Measurements from ENCODE around the gene VPS37C.

VPS37C gene

DNA sequence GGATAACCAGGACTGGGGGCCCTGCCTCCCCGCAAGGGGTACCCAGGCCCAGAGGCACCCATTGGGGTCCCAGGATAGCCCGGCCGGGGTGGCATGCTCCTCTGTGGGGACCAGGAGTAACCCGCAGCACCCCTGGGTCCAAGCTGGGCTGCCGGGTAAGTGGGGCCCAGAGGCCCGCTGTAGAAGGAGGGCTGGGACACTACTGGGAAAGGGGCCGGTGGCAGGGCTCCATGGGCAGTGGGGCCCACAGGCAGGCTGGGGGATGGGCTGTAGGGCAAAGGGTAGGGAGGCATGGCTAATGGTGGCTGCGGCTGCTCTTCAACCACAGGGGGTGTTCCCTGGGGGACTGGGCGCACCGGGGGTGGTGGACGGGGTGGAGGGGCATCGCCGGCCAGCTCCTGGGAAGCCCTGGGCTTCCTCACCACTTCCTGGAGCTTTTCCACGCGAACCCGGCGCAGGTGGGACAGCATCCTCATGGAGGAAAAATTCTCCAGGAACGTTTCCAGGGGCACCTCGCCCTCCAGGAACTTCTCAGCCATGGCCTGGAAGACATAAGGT, 29.1 kb downstream of the VPS37C start:
- Histone ChIP-seq H3K4me3 (ENCODE audit: extremely low read depth, insufficient read depth, low read length, poor library complexity, severe bottlenecking) (no peak overlapping the region), H3K9me3 (ENCODE audit: control insufficient read depth, low read length) (no peaks in the 10 kb centered on the region)
- 96% methylated on average over 19 of the region's 19 CpGs for WGBS, 2 experiments (ENCODE audit: insufficient coverage in 2 of 2)

GRCh38 chr11:61131586-61131985, 29.6 kb downstream of the VPS37C start:
- Histone ChIP-seq H3K36me3 (ENCODE audit: control insufficient read depth, insufficient read depth, low read length) (peaks cover 24% of the 10 kb centered on the region), H3K4me3 (ENCODE audit: extremely low read depth, insufficient read depth, low read length, poor library complexity, severe bottlenecking) (no peak overlapping the region), H3K4me1 (ENCODE audit: control insufficient read depth, insufficient read depth, low read length, poor library complexity, severe bottlenecking) (peaks cover 4% of the 10 kb centered on the region), H3K9me3 (ENCODE audit: control insufficient read depth, low read length) (no peaks in the 10 kb centered on the region), H3K27ac (ENCODE audit: low read depth, low read length, severe bottlenecking) (no peak overlapping the region)
- WGBS, 2 experiments (ENCODE audit: insufficient coverage in 2 of 2), result 94 to 99% methylated on average over 9 to 13 of the region's 14 CpGs

More for the DNA sequence above, 29.1 kb downstream of the VPS37C start:
- peaks cover 4% of the 10 kb centered on the region for H3K4me1 ChIP-seq (ENCODE audit: control insufficient read depth, insufficient read depth, low read length, poor library complexity, severe bottlenecking)
- H3K36me3 ChIP-seq (ENCODE audit: control insufficient read depth, insufficient read depth, low read length), result peaks cover 25% of the 10 kb centered on the region
- H3K27ac ChIP-seq (ENCODE audit: low read depth, low read length, severe bottlenecking), result no peak overlapping the region

- 93 to 96% methylated on average over 7 to 8 of the region's 8 CpGs for WGBS, 2 experiments (ENCODE audit: insufficient coverage in 2 of 2)
- Histone ChIP-seq H3K4me1 (ENCODE audit: control insufficient read depth, insufficient read depth, low read length, poor library complexity, severe bottlenecking) (peaks cover 4% of the 10 kb centered on the region), H3K27ac (ENCODE audit: low read depth, low read length, severe bottlenecking) (no peak overlapping the region), H3K4me3 (ENCODE audit: extremely low read depth, insufficient read depth, low read length, poor library complexity, severe bottlenecking) (no peak overlapping the region), H3K9me3 (ENCODE audit: control insufficient read depth, low read length) (no peaks in the 10 kb centered on the region), H3K36me3 (ENCODE audit: control insufficient read depth, insufficient read depth, low read length) (peaks cover 21% of the 10 kb centered on the region)
Measured at GRCh38 chr11:61131186-61131585, 30.0 kb downstream of the VPS37C start.

- H3K36me3 ChIP-seq (ENCODE audit: control insufficient read depth, insufficient read depth, low read length), result peaks cover 16% of the 10 kb centered on the region
- 42 to 44% methylated on average over 30 to 32 of the region's 33 CpGs for WGBS, 2 experiments (ENCODE audit: insufficient coverage in 2 of 2)
- no peaks in the 10 kb centered on the region for H3K9me3 ChIP-seq (ENCODE audit: control insufficient read depth, low read length)
- no peak overlapping the region for H3K27ac ChIP-seq (ENCODE audit: low read depth, low read length, severe bottlenecking)
- H3K4me1 ChIP-seq (ENCODE audit: control insufficient read depth, insufficient read depth, low read length, poor library complexity, severe bottlenecking), result peaks cover 4% of the 10 kb centered on the region
- H3K4me3 ChIP-seq (ENCODE audit: extremely low read depth, insufficient read depth, low read length, poor library complexity, severe bottlenecking), result no peak overlapping the region
Measured at GRCh38 chr11:61129639-61130523, 31.3 kb downstream of the VPS37C start.

GRCh38 chr11:61128947-61129638, 32.1 kb downstream of the VPS37C start:
- H3K36me3 ChIP-seq (ENCODE audit: control insufficient read depth, insufficient read depth, low read length), result peaks cover 13% of the 10 kb centered on the region
- H3K9me3 ChIP-seq (ENCODE audit: control insufficient read depth, low read length), result no peaks in the 10 kb centered on the region
- 86 to 88% methylated on average over 15 to 16 of the region's 18 CpGs for WGBS, 2 experiments (ENCODE audit: insufficient coverage in 2 of 2)
- H3K4me1 ChIP-seq (ENCODE audit: control insufficient read depth, insufficient read depth, low read length, poor library complexity, severe bottlenecking), result peaks cover 4% of the 10 kb centered on the region
- H3K27ac ChIP-seq (ENCODE audit: low read depth, low read length, severe bottlenecking), result no peak overlapping the region
- H3K4me3 ChIP-seq (ENCODE audit: extremely low read depth, insufficient read depth, low read length, poor library complexity, severe bottlenecking), result no peak overlapping the region

- 72 to 73% methylated on average over 8 to 9 of the region's 9 CpGs for WGBS, 2 experiments (ENCODE audit: insufficient coverage in 2 of 2)
Measured at GRCh38 chr11:61127991-61128390, 33.2 kb downstream of the VPS37C start.

GRCh38 chr11:61126256-61126655, 35.0 kb downstream of the VPS37C start:
- WGBS, 2 experiments (ENCODE audit: insufficient coverage in 2 of 2), result 81 to 89% methylated on average over 11 to 14 of the region's 14 CpGs
- H3K27ac ChIP-seq (ENCODE audit: low read depth, low read length, severe bottlenecking), result no peak overlapping the region
- peaks cover 4% of the 10 kb centered on the region for H3K4me1 ChIP-seq (ENCODE audit: control insufficient read depth, insufficient read depth, low read length, poor library complexity, severe bottlenecking)
- peaks cover 3% of the 10 kb centered on the region for H3K36me3 ChIP-seq (ENCODE audit: control insufficient read depth, insufficient read depth, low read length)
- no peak overlapping the region for H3K4me3 ChIP-seq (ENCODE audit: extremely low read depth, insufficient read depth, low read length, poor library complexity, severe bottlenecking)
- no peaks in the 10 kb centered on the region for H3K9me3 ChIP-seq (ENCODE audit: control insufficient read depth, low read length)

More at GRCh38 chr11:61127991-61128390, 33.2 kb downstream of the VPS37C start:
- H3K4me3 ChIP-seq (ENCODE audit: extremely low read depth, insufficient read depth, low read length, poor library complexity, severe bottlenecking), result no peak overlapping the region
- peaks cover 4% of the 10 kb centered on the region for H3K4me1 ChIP-seq (ENCODE audit: control insufficient read depth, insufficient read depth, low read length, poor library complexity, severe bottlenecking)
- H3K36me3 ChIP-seq (ENCODE audit: control insufficient read depth, insufficient read depth, low read length), result peaks cover 5% of the 10 kb centered on the region
- H3K9me3 ChIP-seq (ENCODE audit: control insufficient read depth, low read length), result no peaks in the 10 kb centered on the region
- no peak overlapping the region for H3K27ac ChIP-seq (ENCODE audit: low read depth, low read length, severe bottlenecking)

GRCh38 chr11:61125310-61125684, 35.9 kb downstream of the VPS37C start:
- Histone ChIP-seq H3K9me3 (ENCODE audit: control insufficient read depth, low read length) (no peaks in the 10 kb centered on the region), H3K27ac (ENCODE audit: low read depth, low read length, severe bottlenecking) (no peak overlapping the region), H3K36me3 (ENCODE audit: control insufficient read depth, insufficient read depth, low read length) (peaks cover 3% of the 10 kb centered on the region), H3K4me1 (ENCODE audit: control insufficient read depth, insufficient read depth, low read length, poor library complexity, severe bottlenecking) (peaks cover 2% of the 10 kb centered on the region), H3K4me3 (ENCODE audit: extremely low read depth, insufficient read depth, low read length, poor library complexity, severe bottlenecking) (no peak overlapping the region)
- 65 to 85% methylated on average over 4 to 6 of the region's 6 CpGs for WGBS, 2 experiments (ENCODE audit: insufficient coverage in 2 of 2)

- WGBS, 2 experiments (ENCODE audit: insufficient coverage in 2 of 2), result 89% methylated on average over 15 to 17 of the region's 17 CpGs
- Histone ChIP-seq H3K27ac (ENCODE audit: low read depth, low read length, severe bottlenecking) (no peak overlapping the region), H3K36me3 (ENCODE audit: control insufficient read depth, insufficient read depth, low read length) (peaks cover 3% of the 10 kb centered on the region), H3K9me3 (ENCODE audit: control insufficient read depth, low read length) (no peaks in the 10 kb centered on the region), H3K4me1 (ENCODE audit: control insufficient read depth, insufficient read depth, low read length, poor library complexity, severe bottlenecking) (no peaks in the 10 kb centered on the region), H3K4me3 (ENCODE audit: extremely low read depth, insufficient read depth, low read length, poor library complexity, severe bottlenecking) (no peak overlapping the region)
Measured at GRCh38 chr11:61124574-61125309, 36.5 kb downstream of the VPS37C start.

GRCh38 chr11:61123775-61124571, 37.3 kb downstream of the VPS37C start:
- Histone ChIP-seq H3K9me3 (ENCODE audit: control insufficient read depth, low read length) (no peaks in the 10 kb centered on the region), H3K4me1 (ENCODE audit: control insufficient read depth, insufficient read depth, low read length, poor library complexity, severe bottlenecking) (no peaks in the 10 kb centered on the region), H3K36me3 (ENCODE audit: control insufficient read depth, insufficient read depth, low read length) (peaks cover 3% of the 10 kb centered on the region), H3K4me3 (ENCODE audit: extremely low read depth, insufficient read depth, low read length, poor library complexity, severe bottlenecking) (no peak overlapping the region), H3K27ac (ENCODE audit: low read depth, low read length, severe bottlenecking) (no peak overlapping the region)
- 85 to 93% methylated on average over 12 to 13 of the region's 13 CpGs for WGBS, 2 experiments (ENCODE audit: insufficient coverage in 2 of 2)
